Adrenal gland (tissue), 5 donors: Measurements from ENCODE around the gene CLSTN1.

Source experiments
- POLR2A ChIP-seq, 2 donors: fragments of 450-650 bp; IDR thresholded peaks; one replicate each; pipeline ENCODE4 v1.6.1; 2017; ENCODE audit warnings: antibody characterized with exemption in 2 of 2, mild to moderate bottlenecking in 2 of 2, moderate library complexity in 1 of 2
- TF ChIP-seq, protein P1 (sequence below), 6 experiments: fragments of 450-650 bp in 4 of 6; fragments of 200-600 bp in 2 of 6; sonication (generic) in 1 of 6; IDR thresholded peaks; 1 replicate in 5 of 6; 2 replicates in 1 of 6; pipeline versions ENCODE4 v1.5.1 to v1.8.0; 2016 to 2021; ENCODE audit warnings: antibody characterized with exemption in 6 of 6, mild to moderate bottlenecking in 2 of 6, moderate library complexity in 1 of 6
- donor health status: DM: no; HTN: no; CAD: no.

DNA sequence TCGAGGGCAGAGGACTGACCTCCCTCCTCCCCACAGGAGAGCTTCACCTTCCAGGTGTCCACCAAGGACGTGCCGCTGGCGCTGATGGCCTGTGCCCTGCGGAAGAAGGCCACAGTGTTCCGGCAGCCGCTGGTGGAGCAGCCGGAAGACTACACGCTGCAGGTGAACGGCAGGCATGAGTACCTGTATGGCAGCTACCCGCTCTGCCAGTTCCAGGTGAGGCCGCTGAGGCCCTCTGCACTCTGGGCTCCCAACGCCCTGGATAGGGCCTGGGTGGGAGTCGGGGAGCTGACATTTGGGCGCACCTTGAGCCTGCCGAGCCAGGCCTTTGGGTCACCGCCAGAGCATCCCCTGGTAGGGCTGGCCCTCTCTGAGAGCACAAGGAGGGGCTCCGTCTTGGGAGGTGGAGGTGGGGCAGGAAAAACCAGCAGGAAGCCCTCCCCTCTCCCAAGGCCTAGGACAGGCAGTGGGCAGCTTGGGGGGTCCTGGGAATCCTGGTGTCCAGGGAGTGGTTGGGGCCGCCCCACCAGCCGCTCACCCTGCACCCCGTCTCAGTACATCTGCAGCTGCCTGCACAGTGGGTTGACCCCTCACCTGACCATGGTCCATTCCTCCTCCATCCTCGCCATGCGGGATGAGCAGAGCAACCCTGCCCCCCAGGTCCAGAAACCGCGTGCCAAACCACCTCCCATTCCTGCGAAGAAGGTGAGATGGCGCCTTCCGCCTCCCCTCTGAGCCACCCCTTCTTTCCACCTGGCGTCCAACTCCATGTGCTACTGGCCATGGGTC is 107.2 kb downstream of the CLSTN1 start:
- TF ChIP-seq, protein P1, sequence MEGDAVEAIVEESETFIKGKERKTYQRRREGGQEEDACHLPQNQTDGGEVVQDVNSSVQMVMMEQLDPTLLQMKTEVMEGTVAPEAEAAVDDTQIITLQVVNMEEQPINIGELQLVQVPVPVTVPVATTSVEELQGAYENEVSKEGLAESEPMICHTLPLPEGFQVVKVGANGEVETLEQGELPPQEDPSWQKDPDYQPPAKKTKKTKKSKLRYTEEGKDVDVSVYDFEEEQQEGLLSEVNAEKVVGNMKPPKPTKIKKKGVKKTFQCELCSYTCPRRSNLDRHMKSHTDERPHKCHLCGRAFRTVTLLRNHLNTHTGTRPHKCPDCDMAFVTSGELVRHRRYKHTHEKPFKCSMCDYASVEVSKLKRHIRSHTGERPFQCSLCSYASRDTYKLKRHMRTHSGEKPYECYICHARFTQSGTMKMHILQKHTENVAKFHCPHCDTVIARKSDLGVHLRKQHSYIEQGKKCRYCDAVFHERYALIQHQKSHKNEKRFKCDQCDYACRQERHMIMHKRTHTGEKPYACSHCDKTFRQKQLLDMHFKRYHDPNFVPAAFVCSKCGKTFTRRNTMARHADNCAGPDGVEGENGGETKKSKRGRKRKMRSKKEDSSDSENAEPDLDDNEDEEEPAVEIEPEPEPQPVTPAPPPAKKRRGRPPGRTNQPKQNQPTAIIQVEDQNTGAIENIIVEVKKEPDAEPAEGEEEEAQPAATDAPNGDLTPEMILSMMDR (IDR thresholded peaks at IDR 0.05), result no peak
- TF ChIP-seq POLR2A (IDR thresholded peaks at IDR 0.05), result no peak
